Measurements from ENCODE around the gene OASL. TPM values are rescaled to one million over a fixed set of nuclear protein-coding genes. Genes with fewer than 3 reads are reported as not detected.

The OASL gene
- total RNA-seq, 1 donor from 2014 or later: not detected

GRCh38 chr12:120971299-120972180 lies 67.5 kb downstream of the OASL start:
- peak; percentile 56 for TF ChIP-seq CTCF (IDR thresholded peaks at IDR 0.05; ENCODE audit: unreplicated experiment)
- H3K27ac Mint-ChIP-seq (ENCODE audit: unreplicated experiment): no peak overlapping the region
- H3K36me3 Mint-ChIP-seq (ENCODE audit: low read depth, unreplicated experiment): no peaks in the 10 kb centered on the region
- DNase-seq (ENCODE audit: low spot score): no peak
- peaks cover 6% of the 10 kb centered on the region for H3K27me3 Mint-ChIP-seq (ENCODE audit: unreplicated experiment)
- H3K4me1 Mint-ChIP-seq (ENCODE audit: unreplicated experiment): no peaks in the 10 kb centered on the region
- no peak overlapping the region for H3K4me3 Mint-ChIP-seq (ENCODE audit: unreplicated experiment)
- H3K9me3 Mint-ChIP-seq (ENCODE audit: unreplicated experiment): no peaks in the 10 kb centered on the region

DNA sequence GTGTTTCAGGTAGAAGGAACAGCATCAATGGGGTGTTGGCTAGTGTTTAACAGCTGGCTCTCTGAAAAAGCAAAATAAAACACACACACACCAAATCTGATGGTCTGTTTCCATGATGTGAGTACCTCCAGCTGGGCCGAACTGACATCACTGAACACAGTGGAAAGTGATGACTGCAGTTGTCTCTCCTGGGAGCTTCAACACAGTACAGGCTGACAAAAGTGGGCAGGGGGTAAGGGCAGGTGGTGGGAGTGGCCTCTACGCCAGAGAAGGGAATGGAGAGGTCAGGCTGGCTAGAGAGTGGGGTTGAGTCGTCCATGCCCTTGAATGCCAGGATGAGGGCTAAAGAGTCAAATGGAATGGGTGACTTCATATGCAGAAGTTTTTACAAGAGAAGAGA lies 68.7 kb downstream of the OASL start:
- no peak overlapping the region for H3K27ac Mint-ChIP-seq (ENCODE audit: unreplicated experiment)
- no peak for TF ChIP-seq CTCF (IDR thresholded peaks at IDR 0.05; ENCODE audit: unreplicated experiment)
- H3K27me3 Mint-ChIP-seq (ENCODE audit: unreplicated experiment): peaks cover 6% of the 10 kb centered on the region

More for the DNA sequence above, 68.7 kb downstream of the OASL start:
- H3K4me3 Mint-ChIP-seq (ENCODE audit: unreplicated experiment): no peak overlapping the region
- H3K36me3 Mint-ChIP-seq (ENCODE audit: low read depth, unreplicated experiment): no peaks in the 10 kb centered on the region
- H3K4me1 Mint-ChIP-seq (ENCODE audit: unreplicated experiment): no peaks in the 10 kb centered on the region
- no peaks in the 10 kb centered on the region for H3K9me3 Mint-ChIP-seq (ENCODE audit: unreplicated experiment)
- DNase-seq (ENCODE audit: low spot score): no peak

Other genes starting within 250 kb of the OASL start
- gene SPPL3, start 134.9 kb downstream of the OASL start, total RNA-seq (ENCODE audit: unreplicated experiment): 55.4 TPM
- not detected for gene HNF1A, start 60.7 kb downstream of the OASL start, total RNA-seq (ENCODE audit: unreplicated experiment)
- 20.2 TPM for gene C12orf43, start 22.8 kb downstream of the OASL start, total RNA-seq (ENCODE audit: unreplicated experiment)
- gene P2RX7, start 93.6 kb upstream of the OASL start, total RNA-seq (ENCODE audit: unreplicated experiment): 0.82 TPM
- 20.0 TPM for gene P2RX4, start 170.9 kb upstream of the OASL start, total RNA-seq (ENCODE audit: unreplicated experiment)

Data from endothelial cell (in vitro differentiated cells).